Measurements from ENCODE around the gene UBQLN4. TPM values are rescaled to one million over a fixed set of nuclear protein-coding genes. Genes with fewer than 3 reads are reported as not detected.

The UBQLN4 gene
- polyA plus RNA-seq, 1 donor from 2014 or later: 34.9 TPM

- Histone ChIP-seq H3K79me2 (replicated peaks; ENCODE audit: insufficient read depth, low read length) (no peaks in the 10 kb centered on the region), H3K27ac (ENCODE audit: low read length) (no peak overlapping the region), H3K9me2 (ENCODE audit: insufficient read depth, low read length) (no peaks in the 10 kb centered on the region), H3K4me2 (ENCODE audit: low read length) (no peak overlapping the region), H4K20me1 (ENCODE audit: insufficient read depth) (no peaks in the 10 kb centered on the region), H3K36me3 (ENCODE audit: insufficient read depth, low read length) (no peaks in the 10 kb centered on the region), H2AFZ (ENCODE audit: low read depth, low read length) (no peak overlapping the region), H3F3A (ENCODE audit: insufficient read depth, low read length, poor library complexity, severe bottlenecking) (no peaks in the 10 kb centered on the region), H3K27me3 (ENCODE audit: insufficient read depth, low read depth, low read length) (no peaks in the 10 kb centered on the region), H3K4me3 (ENCODE audit: low read length) (no peak overlapping the region), H3K9ac (ENCODE audit: low read length) (no peak overlapping the region), H3K9me3 (ENCODE audit: low read length) (no peaks in the 10 kb centered on the region)
- TF ChIP-seq SMC3 (conservative IDR thresholded peaks at IDR 0.05; ENCODE audit: poor library complexity): no peak
- TF ChIP-seq TAF1 (IDR thresholded peaks at IDR 0.05; ENCODE audit: low read depth): no peak
- TF ChIP-seq POLR2AphosphoS5 (IDR thresholded peaks at IDR 0.05): no peak
These were observed 20.6 kb downstream of the UBQLN4 start for GRCh38 chr1:156033011-156033410.

- no peak overlapping the region for H3K27ac ChIP-seq (ENCODE audit: low read length)
- H3K9ac ChIP-seq (ENCODE audit: low read length): no peak overlapping the region
- H3K27me3 ChIP-seq (ENCODE audit: insufficient read depth, low read depth, low read length): no peaks in the 10 kb centered on the region
These were observed 27.0 kb downstream of the UBQLN4 start for GRCh38 chr1:156026588-156026987.

More at GRCh38 chr1:156026588-156026987, 27.0 kb downstream of the UBQLN4 start:
- H4K20me1 ChIP-seq (ENCODE audit: insufficient read depth): no peaks in the 10 kb centered on the region
- H3K79me2 ChIP-seq (replicated peaks; ENCODE audit: insufficient read depth, low read length): no peaks in the 10 kb centered on the region
- TF ChIP-seq EP300 (conservative IDR thresholded peaks at IDR 0.05; ENCODE audit: poor library complexity, severe bottlenecking) (no peak), SMC3 (conservative IDR thresholded peaks at IDR 0.05; ENCODE audit: poor library complexity) (no peak), REST (IDR thresholded peaks at IDR 0.05; ENCODE audit: borderline replicate concordance) (no peak), RAD21 (conservative IDR thresholded peaks at IDR 0.05) (no peak), MXI1 (conservative IDR thresholded peaks at IDR 0.05; ENCODE audit: poor library complexity, severe bottlenecking) (no peak), CTCF (IDR thresholded peaks at IDR 0.05; ENCODE audit: poor library complexity, severe bottlenecking) (no peak), EZH2 (IDR thresholded peaks at IDR 0.05; ENCODE audit: borderline replicate concordance, insufficient read depth, low read length, poor library complexity, severe bottlenecking) (no peak), TAF1 (IDR thresholded peaks at IDR 0.05; ENCODE audit: low read depth) (no peak), POLR2AphosphoS5 (IDR thresholded peaks at IDR 0.05) (no peak)
- H3K4me3 ChIP-seq (ENCODE audit: low read length): no peak overlapping the region
- H2AFZ ChIP-seq (ENCODE audit: low read depth, low read length): no peak overlapping the region
- H3K4me2 ChIP-seq (ENCODE audit: low read length): no peak overlapping the region
- H3K9me2 ChIP-seq (ENCODE audit: insufficient read depth, low read length): no peaks in the 10 kb centered on the region
- H3K9me3 ChIP-seq (ENCODE audit: low read length): no peaks in the 10 kb centered on the region
- no peaks in the 10 kb centered on the region for H3F3A ChIP-seq (ENCODE audit: insufficient read depth, low read length, poor library complexity, severe bottlenecking)
- H3K36me3 ChIP-seq (ENCODE audit: insufficient read depth, low read length): no peaks in the 10 kb centered on the region

Data from neural cell (in vitro differentiated cells).